22Rv1 (cell line): ENCODE measurements around the gene APBB2.

Experiments
- H3K27ac ChIP-seq: fragments of 450-650 bp; 2 replicates; pipeline ENCODE4 v1.5.1; 2017
- ZFX ChIP-seq: fragments of 450-650 bp; IDR thresholded peaks from 2 replicates; pipeline ENCODE4 v1.6.1; 2017; ENCODE audit warnings: antibody characterized with exemption, borderline replicate concordance
- TF ChIP-seq, protein P1 (sequence below): fragments of 450-650 bp; IDR thresholded peaks from 2 replicates; pipeline ENCODE4 v1.5.1; 2017; ENCODE audit warnings: mild to moderate bottlenecking

APBB2 gene

GRCh38 chr4:41077628-41078027, 136.7 kb downstream of the APBB2 start:
- TF ChIP-seq, protein P1, sequence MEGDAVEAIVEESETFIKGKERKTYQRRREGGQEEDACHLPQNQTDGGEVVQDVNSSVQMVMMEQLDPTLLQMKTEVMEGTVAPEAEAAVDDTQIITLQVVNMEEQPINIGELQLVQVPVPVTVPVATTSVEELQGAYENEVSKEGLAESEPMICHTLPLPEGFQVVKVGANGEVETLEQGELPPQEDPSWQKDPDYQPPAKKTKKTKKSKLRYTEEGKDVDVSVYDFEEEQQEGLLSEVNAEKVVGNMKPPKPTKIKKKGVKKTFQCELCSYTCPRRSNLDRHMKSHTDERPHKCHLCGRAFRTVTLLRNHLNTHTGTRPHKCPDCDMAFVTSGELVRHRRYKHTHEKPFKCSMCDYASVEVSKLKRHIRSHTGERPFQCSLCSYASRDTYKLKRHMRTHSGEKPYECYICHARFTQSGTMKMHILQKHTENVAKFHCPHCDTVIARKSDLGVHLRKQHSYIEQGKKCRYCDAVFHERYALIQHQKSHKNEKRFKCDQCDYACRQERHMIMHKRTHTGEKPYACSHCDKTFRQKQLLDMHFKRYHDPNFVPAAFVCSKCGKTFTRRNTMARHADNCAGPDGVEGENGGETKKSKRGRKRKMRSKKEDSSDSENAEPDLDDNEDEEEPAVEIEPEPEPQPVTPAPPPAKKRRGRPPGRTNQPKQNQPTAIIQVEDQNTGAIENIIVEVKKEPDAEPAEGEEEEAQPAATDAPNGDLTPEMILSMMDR: no peak
- no peak for TF ChIP-seq ZFX
- no peak overlapping the region for H3K27ac ChIP-seq

DNA sequence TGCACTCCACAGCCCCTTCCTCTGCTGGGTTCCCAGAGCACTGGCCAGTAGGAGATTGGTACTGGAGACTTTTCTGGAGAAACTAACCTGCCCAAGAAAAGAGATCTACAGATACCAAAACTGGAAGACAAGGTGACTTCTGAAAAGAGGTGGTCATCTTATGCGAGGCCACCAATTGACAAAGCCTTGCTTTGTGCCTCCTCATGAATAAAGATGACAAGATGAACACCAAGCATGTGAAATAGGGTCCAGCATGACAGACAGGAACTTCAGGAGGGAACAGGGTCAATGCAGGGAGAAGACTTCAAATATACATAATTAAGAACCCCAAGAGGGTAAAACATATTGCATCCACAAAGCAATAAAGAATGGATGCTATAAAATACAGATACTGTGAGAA, 137.9 kb downstream of the APBB2 start:
- H3K27ac ChIP-seq: no peak overlapping the region
- TF ChIP-seq, protein P1: no peak
- no peak for TF ChIP-seq ZFX

DNA sequence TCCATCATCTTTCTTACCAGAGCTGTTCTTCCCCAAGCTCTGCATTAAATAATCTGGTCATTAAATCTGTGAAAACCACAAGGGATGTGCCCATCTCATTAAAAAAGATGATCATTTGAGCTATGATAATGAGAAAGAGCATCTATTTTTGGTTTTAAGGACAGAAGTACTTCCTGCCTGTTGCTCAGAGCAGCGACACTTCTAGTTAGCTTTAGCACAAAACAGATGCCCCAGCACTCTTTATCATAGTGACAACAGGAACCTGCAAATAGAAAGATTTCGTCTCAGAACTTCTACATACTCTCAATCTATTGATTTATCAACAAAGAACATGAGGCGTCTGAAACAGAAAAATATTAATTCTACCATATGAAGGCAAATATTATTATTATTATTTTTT, 140.1 kb downstream of the APBB2 start:
- TF ChIP-seq, protein P1: no peak
- no peak for TF ChIP-seq ZFX
- no peak overlapping the region for H3K27ac ChIP-seq

DNA sequence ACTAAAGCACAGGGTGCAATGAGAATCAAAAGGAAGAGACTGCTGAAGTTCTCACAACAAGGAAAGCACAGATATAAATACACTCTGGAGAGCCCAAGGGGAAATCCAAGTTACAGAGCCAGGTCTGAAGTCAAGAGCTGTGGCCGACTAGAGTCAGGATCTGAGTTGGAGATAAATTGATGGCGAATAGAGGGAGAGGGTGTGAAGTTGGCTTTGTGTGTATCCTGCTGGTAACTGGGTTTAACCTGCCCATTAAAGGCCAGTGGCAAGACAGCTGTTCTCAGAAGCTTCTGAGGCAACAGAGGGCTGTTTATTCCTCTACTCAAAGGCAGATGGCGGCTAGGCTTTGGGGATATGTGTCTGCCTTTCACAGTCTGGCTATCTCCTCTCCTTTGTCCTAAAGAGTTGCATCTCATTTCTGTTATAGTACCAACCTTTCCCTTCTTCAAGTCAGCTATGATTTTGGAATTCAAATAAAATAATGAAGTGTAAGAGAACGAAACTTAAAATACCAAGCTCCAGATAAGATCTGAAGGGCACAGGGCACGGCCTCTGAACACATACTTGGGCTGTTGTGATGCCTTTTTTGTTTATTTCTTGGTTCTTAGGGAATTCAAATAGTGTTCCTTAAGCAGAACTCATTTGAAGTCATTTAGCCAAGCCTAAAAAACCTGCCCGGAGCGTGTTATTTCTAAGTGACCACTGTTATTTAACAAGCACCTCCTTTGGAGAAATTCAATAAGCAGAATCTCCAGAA, 142.1 kb downstream of the APBB2 start:
- no peak for TF ChIP-seq ZFX
- TF ChIP-seq, protein P1: no peak

DNA sequence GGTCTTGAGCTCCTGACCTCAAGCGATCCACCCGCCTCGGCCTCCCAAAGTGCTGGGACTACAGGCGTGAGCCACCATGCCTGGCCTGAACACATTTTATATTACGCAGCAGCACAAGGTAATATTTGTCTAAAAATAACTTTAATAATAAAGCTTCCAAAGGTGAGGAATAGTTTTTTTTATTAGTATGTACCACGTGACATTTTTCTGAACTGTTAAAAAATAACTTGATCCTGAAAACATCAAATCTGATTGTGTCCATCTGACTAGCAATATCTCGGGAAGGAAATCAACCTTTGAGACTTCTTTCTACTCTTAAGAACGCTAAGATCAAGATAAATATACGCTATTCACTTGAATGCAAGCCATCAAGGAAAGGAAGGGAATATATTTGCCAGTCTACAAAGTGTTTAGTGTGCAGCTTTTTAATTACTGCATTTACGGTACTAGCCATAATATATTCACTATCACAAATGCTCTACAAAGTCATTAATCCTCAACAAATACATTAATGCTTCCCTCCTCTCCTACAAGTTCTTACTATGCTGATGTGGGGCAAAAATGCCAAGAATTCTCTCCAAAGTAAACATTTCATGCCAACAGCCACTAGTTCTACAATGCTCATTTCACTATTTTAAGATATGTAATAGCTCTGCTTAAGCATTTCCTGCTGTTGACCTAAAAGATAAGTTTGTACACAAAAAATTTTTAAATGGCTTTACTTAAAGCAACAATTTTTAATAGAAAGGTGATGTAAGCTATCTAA, 143.6 kb downstream of the APBB2 start:
- H3K27ac ChIP-seq: no peak overlapping the region
- TF ChIP-seq, protein P1: no peak
- TF ChIP-seq ZFX: no peak

More for the DNA sequence above, 142.1 kb downstream of the APBB2 start:
- H3K27ac ChIP-seq: no peak overlapping the region

- H3K27ac ChIP-seq: no peak overlapping the region
- TF ChIP-seq, protein P1: no peak
- no peak for TF ChIP-seq ZFX
Measured at GRCh38 chr4:41069838-41070237, 144.5 kb downstream of the APBB2 start.

DNA sequence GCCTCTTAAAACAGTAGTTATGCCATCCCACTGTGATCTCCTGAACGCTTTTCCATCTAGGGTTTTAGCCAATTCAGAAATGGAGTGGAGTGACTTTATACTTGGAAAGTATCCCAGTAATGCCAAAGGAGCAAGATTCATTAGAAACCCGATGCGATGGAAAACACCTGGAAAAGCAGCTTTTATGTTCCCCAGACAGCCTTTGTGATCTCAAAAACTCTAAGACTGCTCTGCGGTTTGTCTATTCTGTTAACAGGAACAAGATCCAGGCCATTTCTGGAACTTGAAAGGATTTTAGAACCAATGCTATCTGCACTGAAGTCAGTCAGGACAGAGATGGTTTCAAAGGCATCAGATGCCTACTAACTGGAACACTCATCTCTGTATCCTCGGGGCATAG, 145.1 kb downstream of the APBB2 start:
- TF ChIP-seq, protein P1: no peak
- TF ChIP-seq ZFX: no peak
- no peak overlapping the region for H3K27ac ChIP-seq
